WTC11 (cell line): ENCODE measurements around the gene FAM20C. TPM values are rescaled to one million over a fixed set of nuclear protein-coding genes. Genes with fewer than 3 reads are reported as not detected.
A peak's percentile ranks its signal among the peaks of the same experiment; 100 is the strongest.

Experiments
- ATAC-seq: fragments of 200-7000 bp; cut with Tn5 transposase; 2 replicates; pipeline ENCODE4 v1.10.0; 2021; ENCODE audit warnings: mild to moderate bottlenecking, moderate library complexity
- CTCF ChIA-PET: fragments of 300-600 bp; sonication (Branson Sonifier 250); formaldehyde crosslinking; loops from one replicate; lab custom pipeline; 2021; ENCODE audit warnings: antibody characterized with exemption; lab: Charles Lee
- POLR2A ChIA-PET: fragments of 350-600 bp; sonication (Branson Sonifier 250); formaldehyde crosslinking; loops from one replicate; lab custom pipeline; 2021; ENCODE audit warnings: antibody characterized with exemption; lab: Charles Lee
- DNase-seq: peaks from one replicate; pipeline ENCODE4 v3.0.0; 2021; ENCODE audit warnings: low spot score
- H3K27ac Mint-ChIP-seq: 2 replicates; pipeline ENCODE4 v1.8.0; 2021; ENCODE audit warnings: mixed read lengths
- H3K27me3 Mint-ChIP-seq: 2 replicates; pipeline ENCODE4 v1.8.0; 2021; ENCODE audit warnings: low read depth, mild to moderate bottlenecking, moderate library complexity, mixed read lengths
- H3K36me3 Mint-ChIP-seq: 2 replicates; pipeline ENCODE4 v1.8.0; 2021; ENCODE audit warnings: mixed read lengths
- H3K4me1 Mint-ChIP-seq: 2 replicates; pipeline ENCODE4 v1.8.0; 2022; ENCODE audit warnings: mixed read lengths
- H3K4me3 Mint-ChIP-seq: 2 replicates; pipeline ENCODE4 v1.8.0; 2021; ENCODE audit warnings: mild to moderate bottlenecking, moderate library complexity, mixed read lengths
- H3K9me3 Mint-ChIP-seq: 2 replicates; pipeline ENCODE4 v1.8.0; 2021; ENCODE audit warnings: mixed read lengths
- ATF1 ChIP-seq: sonication (generic); formaldehyde crosslinking; IDR thresholded peaks from 2 replicates; pipeline ENCODE4 v1.8.1; 2023; ENCODE audit warnings: mild to moderate bottlenecking, moderate library complexity, missing genetic modification reagents
- ATF3 ChIP-seq: sonication (generic); formaldehyde crosslinking; conservative IDR thresholded peaks from 2 replicates; pipeline ENCODE4 v1.8.1; 2022; ENCODE audit warnings: mild to moderate bottlenecking, missing genetic modification reagents
- CREM ChIP-seq: sonication (generic); formaldehyde crosslinking; IDR thresholded peaks from 2 replicates; pipeline ENCODE4 v1.8.1; 2022; ENCODE audit warnings: mild to moderate bottlenecking, missing genetic modification reagents, moderate library complexity
- ERG ChIP-seq: fragments of 250-450 bp; sonication (Bioruptor Pico); IDR thresholded peaks from 2 replicates; pipeline ENCODE4 v1.8.0; 2021; ENCODE audit warnings: mild to moderate bottlenecking
- ESRRA ChIP-seq: sonication (generic); formaldehyde crosslinking; IDR thresholded peaks from 2 replicates; pipeline ENCODE4 v1.8.1; 2022; ENCODE audit warnings: mild to moderate bottlenecking, missing genetic modification reagents, borderline replicate concordance
- FOXK1 ChIP-seq: sonication (generic); formaldehyde crosslinking; IDR thresholded peaks from 2 replicates; pipeline ENCODE4 v1.8.0; 2022; ENCODE audit warnings: mild to moderate bottlenecking, moderate library complexity, missing genetic modification reagents
- FOXP1 ChIP-seq: sonication (generic); formaldehyde crosslinking; IDR thresholded peaks from 2 replicates; pipeline ENCODE4 v1.8.0; 2022; ENCODE audit warnings: missing genetic modification reagents, mild to moderate bottlenecking, moderate library complexity, borderline replicate concordance
- IRF1 ChIP-seq: sonication (generic); formaldehyde crosslinking; IDR thresholded peaks from 2 replicates; pipeline ENCODE4 v1.8.0; 2023; ENCODE audit warnings: missing genetic modification reagents
- IRF2 ChIP-seq: sonication (generic); formaldehyde crosslinking; IDR thresholded peaks from 2 replicates; pipeline ENCODE4 v1.8.0; 2022; ENCODE audit warnings: low read depth, missing genetic modification reagents, borderline replicate concordance
- KAT7 ChIP-seq: sonication (generic); formaldehyde crosslinking; IDR thresholded peaks from 2 replicates; pipeline ENCODE4 v1.8.1; 2023; ENCODE audit warnings: missing genetic modification reagents, mild to moderate bottlenecking, borderline replicate concordance
- MXD4 ChIP-seq: fragments of 250-450 bp; sonication (Bioruptor Pico); IDR thresholded peaks from 2 replicates; pipeline ENCODE4 v1.8.0; 2021; ENCODE audit warnings: mild to moderate bottlenecking, moderate library complexity, borderline replicate concordance
- MYBL2 ChIP-seq: sonication (generic); formaldehyde crosslinking; IDR thresholded peaks from 2 replicates; pipeline ENCODE4 v1.8.1; 2023; ENCODE audit warnings: mild to moderate bottlenecking, moderate library complexity, missing genetic modification reagents
- NFATC4 ChIP-seq: fragments of 250-450 bp; sonication (Bioruptor Pico); IDR thresholded peaks from 2 replicates; pipeline ENCODE4 v1.9.0; 2021; ENCODE audit warnings: mild to moderate bottlenecking
- SMAD4 ChIP-seq: sonication (generic); formaldehyde crosslinking; IDR thresholded peaks from 2 replicates; pipeline ENCODE4 v1.8.0; 2022; ENCODE audit warnings: mild to moderate bottlenecking, missing genetic modification reagents
- SOX15 ChIP-seq: fragments of 250-450 bp; sonication (Bioruptor Pico); IDR thresholded peaks from 2 replicates; pipeline ENCODE4 v1.9.0; 2021; ENCODE audit warnings: mild to moderate bottlenecking
- SP1 ChIP-seq: sonication (generic); formaldehyde crosslinking; conservative IDR thresholded peaks from 2 replicates; pipeline ENCODE4 v1.8.1; 2022; ENCODE audit warnings: missing genetic modification reagents
- ZBTB21 ChIP-seq: sonication (generic); formaldehyde crosslinking; IDR thresholded peaks from 2 replicates; pipeline ENCODE4 v1.8.1; 2023; ENCODE audit warnings: mild to moderate bottlenecking, missing genetic modification reagents, borderline replicate concordance
- ZNF138 ChIP-seq: sonication (generic); formaldehyde crosslinking; conservative IDR thresholded peaks from 2 replicates; pipeline ENCODE4 v1.8.1; 2022; ENCODE audit warnings: mild to moderate bottlenecking, moderate library complexity, missing genetic modification reagents
- ZNF416 ChIP-seq: fragments of 250-450 bp; sonication (Bioruptor Pico); IDR thresholded peaks from 2 replicates; pipeline ENCODE4 v1.9.0; 2021; ENCODE audit warnings: mild to moderate bottlenecking, inconsistent platforms
- ZNF671 ChIP-seq: fragments of 250-450 bp; sonication (Bioruptor Pico); IDR thresholded peaks from 2 replicates; pipeline ENCODE4 v1.8.0; 2021; ENCODE audit warnings: mild to moderate bottlenecking
- total RNA-seq: library from RNA; stranded (reverse); gene quantifications from 3 replicates; pipeline ENCODE4 v1.2.3, GENCODE V29; 2021
- TF ChIP-seq, protein P1 (sequence below): sonication (generic); formaldehyde crosslinking; IDR thresholded peaks from 2 replicates; pipeline ENCODE4 v1.8.1; 2022; ENCODE audit warnings: mild to moderate bottlenecking, moderate library complexity, missing genetic modification reagents
- TF ChIP-seq, protein P2 (sequence below): sonication (generic); formaldehyde crosslinking; IDR thresholded peaks from 2 replicates; pipeline ENCODE4 v1.8.1; 2023; ENCODE audit warnings: mild to moderate bottlenecking, missing genetic modification reagents, moderate library complexity

FAM20C gene
- total RNA-seq, 1 experiment from 2014 or later: 64.9 TPM

DNA sequence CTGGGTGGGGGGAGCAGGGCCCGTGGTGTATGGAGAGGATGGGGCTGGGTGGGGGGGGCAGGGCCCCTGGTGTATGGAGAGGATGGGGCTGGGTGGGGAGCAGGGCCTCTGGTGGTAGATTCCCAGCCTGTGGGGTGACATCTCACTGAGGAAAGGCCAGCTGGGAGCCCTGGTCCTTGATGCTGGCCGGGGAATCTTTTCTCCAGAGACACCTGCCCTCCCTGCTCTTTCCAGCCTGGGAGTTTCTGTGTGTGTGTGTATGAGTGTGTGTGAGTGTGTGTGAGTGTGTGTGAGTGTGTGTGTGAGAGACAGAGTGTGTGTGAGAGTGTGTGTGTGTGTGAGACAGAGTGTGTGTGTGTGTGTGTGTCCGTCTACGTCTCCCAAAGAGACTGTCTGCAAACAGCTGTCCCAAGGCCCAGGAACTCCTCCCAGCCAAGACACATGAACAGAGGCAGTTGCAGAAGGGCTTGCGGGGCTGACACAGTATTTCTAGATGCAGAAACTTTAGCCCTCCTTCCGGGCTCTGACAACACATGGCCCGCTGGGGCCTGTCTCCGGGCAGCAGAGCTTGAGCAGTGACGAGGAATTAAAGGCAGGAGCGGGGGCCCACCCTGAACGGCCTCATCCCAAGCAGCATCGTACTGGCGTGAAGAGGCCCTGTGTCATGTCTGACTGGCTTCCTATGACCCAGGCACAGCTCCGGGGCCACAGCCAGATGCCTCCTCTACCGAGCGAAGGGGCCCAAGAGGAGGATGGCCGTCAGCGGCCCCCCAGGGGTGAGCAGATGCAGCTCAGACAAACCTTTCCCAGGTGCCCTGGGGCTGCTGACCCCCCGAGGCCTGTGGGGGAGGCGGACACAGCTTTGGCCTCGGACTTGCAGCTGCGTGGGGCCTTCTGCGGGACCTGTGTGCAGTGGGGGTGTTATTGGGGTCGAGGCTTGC lies 24.3 kb downstream of the FAM20C start:
- H3K4me3 Mint-ChIP-seq: no peak overlapping the region
- CTCF ChIA-PET: interaction anchor here (0.8 kb wide), 1 partner anchor 9 kb away, joined by 3 read pairs; no protein-coding TSS in a partner anchor
- TF ChIP-seq ZNF416 (CRISPR knock-in tag) (no peak), ZNF138 (CRISPR knock-in tag) (no peak), ZBTB21 (no peak), ZNF671 (CRISPR knock-in tag) (no peak), FOXP1 (no peak), IRF2 (CRISPR knock-in tag) (no peak), ATF3 (no peak), ESRRA (CRISPR knock-in tag) (no peak), IRF1 (CRISPR knock-in tag) (no peak)
- TF ChIP-seq, protein P1, sequence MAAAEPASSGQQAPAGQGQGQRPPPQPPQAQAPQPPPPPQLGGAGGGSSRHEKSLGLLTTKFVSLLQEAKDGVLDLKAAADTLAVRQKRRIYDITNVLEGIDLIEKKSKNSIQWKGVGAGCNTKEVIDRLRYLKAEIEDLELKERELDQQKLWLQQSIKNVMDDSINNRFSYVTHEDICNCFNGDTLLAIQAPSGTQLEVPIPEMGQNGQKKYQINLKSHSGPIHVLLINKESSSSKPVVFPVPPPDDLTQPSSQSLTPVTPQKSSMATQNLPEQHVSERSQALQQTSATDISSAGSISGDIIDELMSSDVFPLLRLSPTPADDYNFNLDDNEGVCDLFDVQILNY (CRISPR knock-in tag): no peak
- TF ChIP-seq, all 79 proteins: peak for 0
- POLR2A ChIA-PET: no interaction called here
- Mint-ChIP-seq H3K4me1 (peaks cover 14% of the 10 kb centered on the region), H3K9me3 (no peaks in the 10 kb centered on the region), H3K27me3 (no peaks in the 10 kb centered on the region), H3K36me3 (peaks cover 16% of the 10 kb centered on the region), H3K27ac (peak overlapping the region; percentile 93)
- ATAC-seq (no peak; the same call in 1 of the 2 replicates), DNase-seq (no peak)

DNA sequence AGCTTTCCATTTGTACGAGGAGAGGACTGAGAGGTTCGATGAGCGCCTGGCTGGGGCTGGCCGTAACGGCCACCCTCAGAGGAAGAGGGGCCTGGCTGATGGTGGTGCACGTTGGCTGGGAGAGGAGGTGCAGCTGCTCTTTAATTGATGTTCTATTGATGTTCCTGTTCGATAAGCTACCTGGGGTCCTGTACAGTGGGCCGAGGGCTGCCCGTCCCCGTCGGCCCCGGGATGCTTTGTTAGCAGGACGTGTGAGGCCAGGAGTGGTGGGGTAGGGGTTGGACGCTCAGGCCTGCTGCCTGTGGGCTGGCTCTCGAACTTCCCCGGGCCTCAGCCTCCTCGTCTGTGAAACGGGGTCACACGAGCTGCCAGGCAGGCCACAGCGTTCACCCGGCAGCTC lies 25.4 kb downstream of the FAM20C start:
- ChIA-PET POLR2A (no interaction called here), CTCF (interaction anchor here (0.8 kb wide), 2 partner anchors 10 to 17 kb away, joined by 3 to 5 read pairs; no protein-coding TSS in a partner anchor)
- DNase-seq (no peak), ATAC-seq (no peak)
- Mint-ChIP-seq H3K4me3 (no peak overlapping the region), H3K27me3 (no peaks in the 10 kb centered on the region), H3K27ac (no peak overlapping the region), H3K4me1 (peaks cover 15% of the 10 kb centered on the region), H3K36me3 (peaks cover 14% of the 10 kb centered on the region), H3K9me3 (no peaks in the 10 kb centered on the region)
- TF ChIP-seq ATF1 (CRISPR knock-in tag) (no peak), SOX15 (CRISPR knock-in tag) (no peak), MXD4 (CRISPR knock-in tag) (no peak), SP1 (no peak), NFATC4 (CRISPR knock-in tag) (no peak), CREM (CRISPR knock-in tag) (no peak), SMAD4 (CRISPR knock-in tag) (no peak), FOXK1 (CRISPR knock-in tag) (no peak), MYBL2 (no peak), ERG (CRISPR knock-in tag) (no peak), KAT7 (CRISPR knock-in tag) (no peak)
- TF ChIP-seq, protein P1 (CRISPR knock-in tag): no peak
- TF ChIP-seq, protein P2, sequence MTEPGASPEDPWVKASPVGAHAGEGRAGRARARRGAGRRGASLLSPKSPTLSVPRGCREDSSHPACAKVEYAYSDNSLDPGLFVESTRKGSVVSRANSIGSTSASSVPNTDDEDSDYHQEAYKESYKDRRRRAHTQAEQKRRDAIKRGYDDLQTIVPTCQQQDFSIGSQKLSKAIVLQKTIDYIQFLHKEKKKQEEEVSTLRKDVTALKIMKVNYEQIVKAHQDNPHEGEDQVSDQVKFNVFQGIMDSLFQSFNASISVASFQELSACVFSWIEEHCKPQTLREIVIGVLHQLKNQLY (CRISPR knock-in tag): no peak
